Gastrocnemius medialis (tissue), 4 donors: ENCODE data around the gene PSPH.
"Not testable (repeated sequence)": the region's sequence is repeated elsewhere in the genome, so short reads cannot be mapped to it uniquely, and the experiment has no call there.

Experiments used
- POLR2A ChIP-seq, 2 donors: fragments of 450-650 bp; IDR thresholded peaks; one replicate each; pipeline ENCODE4 v1.6.1; 2017; ENCODE audit warnings: antibody characterized with exemption in 2 of 2, mild to moderate bottlenecking in 2 of 2, moderate library complexity in 2 of 2
- TF ChIP-seq, protein P1 (sequence below), 5 experiments: fragments of 450-650 bp in 3 of 5; fragments of 200-600 bp in 2 of 5; sonication (generic) in 2 of 5; IDR thresholded peaks in 4 of 5; conservative IDR thresholded peaks in 1 of 5; 1 replicate in 4 of 5; 2 replicates in 1 of 5; pipeline ENCODE4 v1.5.1; 2016 to 2019; ENCODE audit warnings: antibody characterized with exemption in 5 of 5, mild to moderate bottlenecking in 3 of 5, moderate library complexity in 3 of 5

DNA sequence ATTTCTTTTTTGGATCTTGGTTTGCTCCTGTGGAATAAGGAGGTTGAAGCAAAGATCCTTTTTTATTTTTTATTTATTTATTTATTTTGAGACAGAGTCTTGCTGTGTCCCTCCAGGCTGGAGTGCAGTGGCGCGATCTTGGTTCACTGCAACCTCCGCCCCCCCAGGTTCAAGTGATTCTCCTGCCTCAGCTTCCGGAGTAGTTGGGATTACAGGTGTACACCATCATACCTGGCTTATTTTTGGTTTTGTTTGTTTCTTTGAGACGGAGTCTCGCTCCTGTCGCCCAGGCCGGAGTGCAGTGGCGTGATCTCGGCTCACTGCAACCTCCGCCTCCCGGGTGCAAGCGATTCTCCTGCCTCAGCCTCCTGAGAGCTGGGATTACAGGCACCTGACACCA is 15.1 kb upstream of the PSPH start:
- TF ChIP-seq, protein P1, sequence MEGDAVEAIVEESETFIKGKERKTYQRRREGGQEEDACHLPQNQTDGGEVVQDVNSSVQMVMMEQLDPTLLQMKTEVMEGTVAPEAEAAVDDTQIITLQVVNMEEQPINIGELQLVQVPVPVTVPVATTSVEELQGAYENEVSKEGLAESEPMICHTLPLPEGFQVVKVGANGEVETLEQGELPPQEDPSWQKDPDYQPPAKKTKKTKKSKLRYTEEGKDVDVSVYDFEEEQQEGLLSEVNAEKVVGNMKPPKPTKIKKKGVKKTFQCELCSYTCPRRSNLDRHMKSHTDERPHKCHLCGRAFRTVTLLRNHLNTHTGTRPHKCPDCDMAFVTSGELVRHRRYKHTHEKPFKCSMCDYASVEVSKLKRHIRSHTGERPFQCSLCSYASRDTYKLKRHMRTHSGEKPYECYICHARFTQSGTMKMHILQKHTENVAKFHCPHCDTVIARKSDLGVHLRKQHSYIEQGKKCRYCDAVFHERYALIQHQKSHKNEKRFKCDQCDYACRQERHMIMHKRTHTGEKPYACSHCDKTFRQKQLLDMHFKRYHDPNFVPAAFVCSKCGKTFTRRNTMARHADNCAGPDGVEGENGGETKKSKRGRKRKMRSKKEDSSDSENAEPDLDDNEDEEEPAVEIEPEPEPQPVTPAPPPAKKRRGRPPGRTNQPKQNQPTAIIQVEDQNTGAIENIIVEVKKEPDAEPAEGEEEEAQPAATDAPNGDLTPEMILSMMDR (IDR thresholded peaks at IDR 0.05 in 4 of 5, conservative IDR thresholded peaks at IDR 0.05 in 1 of 5): not testable (repeated sequence)
- TF ChIP-seq POLR2A (IDR thresholded peaks at IDR 0.05): not testable (repeated sequence)
